Measurements from ENCODE around the gene SUGCT.
A peak's percentile ranks its signal among the peaks of the same experiment; 100 is the strongest.
"Not testable (repeated sequence)": the region's sequence is repeated elsewhere in the genome, so short reads cannot be mapped to it uniquely, and the experiment has no call there.

SUGCT gene

DNA sequence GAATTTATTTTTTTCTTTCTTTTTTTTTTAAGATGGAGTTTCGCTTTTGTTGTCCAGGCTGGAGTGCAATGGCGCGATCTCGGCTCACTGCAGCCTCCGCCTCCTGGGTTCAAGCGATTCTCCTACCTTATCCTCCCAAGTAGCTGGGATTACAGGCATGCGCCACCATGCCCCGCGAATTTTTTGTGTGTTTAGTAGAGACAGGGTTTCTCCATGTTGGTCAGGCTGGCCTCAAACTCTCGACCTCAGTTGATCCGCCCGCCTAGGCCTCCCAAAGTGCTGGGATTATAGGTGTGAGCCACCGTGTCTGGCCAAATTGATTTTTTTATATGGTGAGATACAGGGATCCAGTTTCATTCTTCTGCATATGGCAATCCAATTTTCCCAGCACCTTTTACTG lies 5.1 kb downstream of the SUGCT start:
- DNase-seq (ENCODE audit: low spot score): not testable (repeated sequence)

- DNase-seq (ENCODE audit: low spot score): not testable (repeated sequence)
Measured at GRCh38 chr7:40141916-40142315, 7.1 kb downstream of the SUGCT start.

GRCh38 chr7:40145596-40146130 lies 10.9 kb downstream of the SUGCT start:
- not testable (repeated sequence) for DNase-seq (ENCODE audit: low spot score)

- no peak for DNase-seq (ENCODE audit: low spot score)
Measured at GRCh38 chr7:40147371-40148246, 12.8 kb downstream of the SUGCT start.

DNA sequence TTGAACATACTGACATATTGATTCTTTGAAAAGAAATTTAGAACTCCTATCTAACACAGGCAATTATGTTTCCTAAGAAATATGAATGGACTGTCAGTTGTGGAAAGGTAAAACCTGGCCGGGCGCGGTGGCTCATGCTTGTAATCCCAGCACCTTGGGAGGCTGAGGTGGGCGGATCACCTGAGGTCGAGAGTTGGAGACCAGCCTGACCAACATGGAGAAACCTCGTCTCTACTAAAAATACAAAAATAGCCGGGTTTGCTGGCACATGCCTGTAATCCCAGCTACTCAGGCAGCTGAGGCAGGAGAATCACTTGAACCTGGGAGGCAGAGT lies 13.4 kb downstream of the SUGCT start:
- DNase-seq (ENCODE audit: low spot score): not testable (repeated sequence)

DNA sequence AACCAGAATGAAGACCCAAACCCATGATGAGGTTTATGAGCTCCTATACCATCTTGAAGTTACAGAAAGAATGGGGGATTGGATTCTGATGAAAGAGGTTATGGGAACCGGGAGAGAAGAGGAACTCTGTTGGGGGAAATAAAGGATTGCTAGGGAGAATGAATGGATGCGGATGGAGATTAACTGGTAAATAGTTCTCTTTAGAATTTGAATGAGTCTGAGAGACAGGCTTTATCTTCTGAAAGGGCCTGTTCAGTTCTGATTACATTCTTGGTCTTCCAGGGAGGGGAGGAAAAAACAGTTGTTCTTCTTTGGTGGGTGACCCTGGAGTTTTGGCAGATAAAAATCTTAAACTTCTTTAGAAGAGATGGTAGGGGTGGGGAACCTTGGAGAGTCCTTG lies 13.9 kb downstream of the SUGCT start:
- no peak for DNase-seq (ENCODE audit: low spot score)

DNA sequence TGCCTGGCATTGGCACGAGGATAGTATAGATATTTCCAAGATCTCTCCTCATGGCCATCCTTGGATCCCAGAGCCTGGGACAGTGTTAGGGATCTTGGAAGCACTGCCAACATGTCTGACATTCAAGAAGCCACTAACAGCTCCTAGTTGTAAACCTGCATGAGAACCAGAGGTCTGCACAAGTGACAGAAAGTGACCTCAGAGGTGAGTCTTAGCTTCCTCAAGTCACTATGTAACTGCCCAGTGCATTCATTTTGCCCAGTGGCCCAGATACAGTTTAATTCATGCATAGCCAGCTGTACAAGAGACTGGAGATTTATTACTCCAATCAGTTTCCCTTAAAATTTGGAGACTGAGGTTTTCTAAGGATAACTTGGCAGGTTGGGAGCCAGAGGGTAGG lies 16.7 kb downstream of the SUGCT start:
- no peak for DNase-seq (ENCODE audit: low spot score)

DNA sequence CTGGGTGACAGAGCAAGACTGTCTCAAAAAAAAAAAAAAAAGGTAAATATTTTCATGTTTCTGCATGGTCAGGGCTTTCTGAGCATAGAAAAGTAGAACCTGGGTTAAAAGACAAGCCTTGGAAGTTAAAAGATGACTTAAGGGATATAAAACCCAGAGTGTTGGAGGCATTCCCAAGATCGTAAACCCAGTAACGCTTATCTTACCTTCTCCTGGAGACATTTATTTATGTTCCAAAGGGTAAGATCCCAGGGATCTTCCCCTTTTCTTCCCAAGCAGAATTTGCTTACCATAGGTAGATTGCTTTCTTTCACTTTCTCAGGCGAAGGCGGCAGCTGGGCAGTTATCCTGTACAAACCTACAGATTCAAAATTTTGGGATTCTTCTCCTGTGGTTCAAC lies 22.2 kb downstream of the SUGCT start:
- DNase-seq (ENCODE audit: low spot score): no peak

GRCh38 chr7:40162516-40162915 lies 27.7 kb downstream of the SUGCT start:
- no peak for DNase-seq (ENCODE audit: low spot score)

DNA sequence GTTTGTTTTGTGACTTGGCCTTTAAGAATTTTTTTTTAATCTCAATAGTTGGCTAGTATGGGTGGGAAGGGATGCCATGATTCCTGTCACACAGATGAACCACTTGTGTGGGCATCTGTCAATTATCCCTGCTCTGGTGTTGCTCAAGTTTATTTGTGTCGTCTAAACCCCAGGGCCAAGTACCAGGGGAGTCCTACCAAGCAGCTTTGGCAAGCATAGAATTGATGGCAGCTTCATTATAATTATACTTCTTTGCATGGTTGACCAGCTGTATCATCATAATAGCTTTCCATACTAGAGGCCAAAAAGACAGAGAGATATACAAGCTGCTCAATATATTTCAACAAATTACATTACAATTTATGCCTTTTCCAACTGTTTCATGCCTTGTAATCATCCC lies 30.4 kb downstream of the SUGCT start:
- no peak for DNase-seq (ENCODE audit: low spot score)

DNA sequence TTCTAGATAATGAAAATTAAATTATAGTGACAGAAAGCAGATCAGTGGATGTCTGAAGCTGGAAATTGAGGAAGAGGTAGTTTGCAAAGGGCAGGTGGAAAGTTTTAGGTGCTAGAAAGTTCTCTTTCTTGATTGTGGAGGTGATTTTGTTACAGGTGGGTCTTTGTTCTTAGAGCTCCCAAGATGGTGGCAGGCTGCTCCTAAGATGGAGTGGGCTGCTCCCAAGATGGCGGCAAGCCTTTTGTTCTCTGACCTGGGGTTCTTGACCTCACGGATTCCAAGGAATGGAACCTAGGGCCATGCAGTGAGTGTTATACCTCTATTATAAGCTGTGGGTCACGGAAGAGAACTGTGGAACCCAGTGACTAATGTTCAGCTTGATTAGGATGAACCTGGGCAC lies 32.5 kb downstream of the SUGCT start:
- no peak for DNase-seq (ENCODE audit: low spot score)

GRCh38 chr7:40168266-40168665 lies 33.5 kb downstream of the SUGCT start:
- not testable (repeated sequence) for DNase-seq (ENCODE audit: low spot score)

DNA sequence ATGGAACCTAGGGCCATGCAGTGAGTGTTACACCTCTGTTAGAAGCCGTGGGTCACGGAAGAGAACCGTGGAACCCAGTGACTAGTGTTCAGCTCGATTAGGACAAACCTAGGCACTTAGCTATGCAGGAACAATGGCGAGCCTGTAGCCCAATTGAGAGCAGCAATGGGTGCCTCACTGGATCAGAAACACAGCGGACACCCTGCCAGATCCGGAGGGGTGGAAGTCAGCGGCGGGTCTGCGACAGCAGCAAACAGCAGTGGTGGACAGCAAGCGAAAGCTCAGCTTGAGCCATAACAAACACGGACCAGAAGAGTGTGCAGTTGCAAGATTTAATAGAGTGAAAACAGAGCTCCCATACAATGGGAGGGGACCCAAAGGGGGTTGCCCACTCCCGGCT lies 38.3 kb downstream of the SUGCT start:
- not testable (repeated sequence) for DNase-seq (ENCODE audit: low spot score)

DNA sequence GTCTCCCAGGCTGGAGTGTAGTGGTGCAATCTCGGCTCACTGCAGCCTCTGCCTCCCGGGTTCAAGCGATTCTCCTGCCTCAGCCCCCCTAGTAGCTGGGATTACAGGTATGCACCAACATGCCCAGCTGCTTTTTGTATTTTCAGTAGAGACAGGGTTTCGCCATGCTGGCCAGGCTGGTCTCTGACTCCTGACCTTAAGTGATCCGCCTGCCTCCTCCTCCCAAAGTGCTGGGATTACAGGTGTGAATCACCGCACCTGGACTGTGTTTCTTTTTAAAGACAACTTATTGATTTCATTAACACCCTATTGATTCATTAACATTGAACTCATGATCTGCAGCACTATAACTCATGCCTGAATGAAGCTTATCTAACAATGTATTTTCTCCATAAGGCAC lies 40.5 kb downstream of the SUGCT start:
- DNase-seq (ENCODE audit: low spot score): not testable (repeated sequence)

- peak; percentile 36 for DNase-seq (ENCODE audit: low spot score)
Measured at GRCh38 chr7:40175725-40176510, 41.1 kb downstream of the SUGCT start.

- DNase-seq (ENCODE audit: low spot score): no peak
Measured at GRCh38 chr7:40177071-40177470, 42.3 kb downstream of the SUGCT start.

DNA sequence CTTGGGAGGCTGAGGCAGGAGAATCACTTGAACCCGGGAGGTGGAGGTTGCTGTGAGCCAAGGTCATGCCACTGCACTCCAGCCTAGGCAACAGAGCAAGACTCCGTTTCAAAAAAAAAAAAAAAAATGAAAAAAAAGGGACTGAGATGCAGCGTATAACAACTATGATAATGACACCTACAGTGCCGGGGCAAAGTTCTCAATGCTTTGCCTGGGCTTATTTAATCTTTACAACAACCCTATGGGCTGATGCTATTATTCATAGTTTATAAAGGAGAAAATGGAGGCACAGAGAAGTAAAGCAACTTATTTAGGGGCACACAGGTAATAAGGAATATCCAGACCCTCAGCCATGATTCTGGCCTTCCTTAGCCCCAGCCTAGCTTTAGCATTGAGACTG lies 47.6 kb downstream of the SUGCT start:
- no peak for DNase-seq (ENCODE audit: low spot score)

DNA sequence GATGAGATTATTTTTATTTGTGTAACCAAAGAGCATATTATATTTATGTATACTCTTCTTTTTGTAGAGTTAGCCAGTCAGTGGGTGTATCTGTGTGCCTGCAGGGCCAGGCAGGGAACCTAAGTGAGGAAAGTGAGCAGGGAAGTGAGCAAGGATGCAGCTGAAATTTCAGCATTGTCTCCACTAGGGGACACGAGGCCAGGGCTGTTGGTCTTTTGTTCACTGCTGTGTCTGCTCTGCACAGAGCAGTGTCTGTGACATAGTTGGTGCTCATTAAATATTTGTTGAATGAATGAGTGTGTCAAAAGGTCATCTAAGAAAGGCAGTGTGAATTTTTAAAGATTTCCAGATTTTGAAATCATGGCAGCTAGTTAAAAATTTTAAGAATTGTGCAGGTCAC lies 51.8 kb downstream of the SUGCT start:
- no peak for DNase-seq (ENCODE audit: low spot score)

GRCh38 chr7:40192036-40192435 lies 57.2 kb downstream of the SUGCT start:
- DNase-seq (ENCODE audit: low spot score): peak; percentile 56

DNA sequence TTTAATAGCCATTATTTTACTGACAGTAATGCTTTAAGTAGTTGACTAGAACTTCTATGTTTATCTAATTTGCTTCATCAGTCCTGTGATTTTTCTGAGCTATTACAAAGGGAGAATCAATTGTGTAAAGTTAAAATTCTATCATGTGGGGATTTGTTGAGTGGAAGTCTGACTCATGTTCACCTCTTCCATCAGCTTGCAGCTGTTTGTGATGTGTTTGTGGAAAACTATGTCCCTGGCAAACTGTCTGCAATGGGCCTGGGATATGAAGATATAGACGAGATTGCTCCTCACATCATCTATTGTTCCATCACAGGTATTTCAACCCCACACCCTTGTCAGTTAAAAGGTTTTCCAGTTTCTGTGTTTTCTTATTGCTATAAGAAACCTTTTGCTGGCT lies 59.9 kb downstream of the SUGCT start:
- DNase-seq (ENCODE audit: low spot score): peak; percentile 33

DNA sequence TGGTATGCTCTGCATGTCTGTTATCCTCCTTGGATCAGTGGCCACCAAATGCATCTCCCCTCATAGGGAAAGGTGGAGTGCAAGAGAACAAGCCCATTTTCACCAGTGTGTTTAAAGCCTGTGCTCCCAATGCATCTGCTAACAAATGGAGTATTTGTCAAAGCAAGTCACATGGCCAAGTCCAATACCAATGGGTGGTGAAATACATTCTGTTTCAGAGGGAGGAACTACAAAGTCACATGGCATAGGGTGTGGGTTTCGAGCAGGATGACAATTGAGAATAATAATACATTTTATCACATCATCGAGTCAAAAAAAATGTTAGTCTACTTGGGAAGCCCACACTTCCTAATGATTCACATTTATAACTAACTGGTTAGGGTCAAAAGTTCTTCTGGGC lies 62.7 kb downstream of the SUGCT start:
- DNase-seq (ENCODE audit: low spot score): no peak

DNA sequence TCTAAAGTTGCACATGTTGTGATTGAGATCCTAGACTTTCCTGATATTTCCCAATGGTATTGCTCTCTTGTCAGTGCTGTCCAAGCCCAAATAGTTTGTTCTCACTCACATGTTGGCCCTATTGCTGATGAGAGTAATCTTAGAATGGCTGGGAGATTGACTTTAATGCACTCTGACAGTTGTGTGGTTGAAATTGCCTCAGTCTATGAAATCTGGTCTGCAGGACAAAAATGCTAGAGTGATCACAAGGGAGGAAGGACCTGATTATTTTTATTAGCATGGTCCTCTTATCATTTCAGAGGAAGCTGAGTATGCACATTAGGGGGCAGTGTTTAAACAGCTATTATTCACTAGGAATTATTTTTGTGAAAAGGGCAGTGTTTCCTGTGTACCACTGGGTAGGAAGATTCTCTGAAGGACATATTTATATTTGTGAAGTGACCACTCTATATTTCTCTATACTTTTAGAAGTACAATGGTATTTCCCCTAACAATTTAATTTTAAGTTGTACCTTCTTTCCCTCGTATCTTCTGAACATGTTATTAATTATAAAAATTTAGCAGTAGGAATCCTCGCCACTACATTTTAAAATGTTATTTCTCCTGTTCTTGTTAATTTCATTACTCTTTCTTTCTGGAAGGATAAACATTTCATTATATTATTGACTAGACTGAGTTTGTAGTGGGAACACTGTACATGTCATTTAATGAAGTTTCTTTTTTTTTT lies 64.4 kb downstream of the SUGCT start:
- DNase-seq (ENCODE audit: low spot score): no peak

Measured in AG08396 (cell line).